GM21526 (cell line): ENCODE data around the gene IP6K2.

Experiments
- ATAC-seq: cut with Tn5 transposase; IDR thresholded peaks from one replicate; pipeline ENCODE4 v1.9.1; 2021; ENCODE audit warnings: moderate library complexity; ENCODE audit not compliant: unreplicated experiment, low FRiP score

IP6K2 gene

GRCh38 chr3:48674505-48674904 lies 42.5 kb downstream of the IP6K2 start:
- no peak for ATAC-seq

DNA sequence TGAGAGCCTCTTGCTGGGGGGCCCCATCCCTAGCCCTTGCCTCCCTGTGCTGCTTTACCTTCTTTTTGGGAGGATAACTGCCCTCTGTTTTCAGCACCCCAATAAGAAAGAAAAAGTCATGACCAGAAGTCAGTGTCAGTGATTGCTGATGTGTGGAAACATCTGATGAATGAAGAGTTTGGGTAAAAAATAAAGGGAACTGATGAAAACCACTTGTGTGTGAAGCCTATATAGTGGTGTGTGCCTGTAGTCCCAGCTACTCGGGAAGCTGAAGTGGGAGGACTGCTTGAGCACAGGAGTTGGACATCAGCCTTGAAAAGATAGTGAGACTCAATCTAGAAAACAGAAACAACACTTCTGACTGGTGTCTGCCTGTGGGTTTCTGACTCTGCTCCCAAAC lies 44.5 kb downstream of the IP6K2 start:
- no peak for ATAC-seq

DNA sequence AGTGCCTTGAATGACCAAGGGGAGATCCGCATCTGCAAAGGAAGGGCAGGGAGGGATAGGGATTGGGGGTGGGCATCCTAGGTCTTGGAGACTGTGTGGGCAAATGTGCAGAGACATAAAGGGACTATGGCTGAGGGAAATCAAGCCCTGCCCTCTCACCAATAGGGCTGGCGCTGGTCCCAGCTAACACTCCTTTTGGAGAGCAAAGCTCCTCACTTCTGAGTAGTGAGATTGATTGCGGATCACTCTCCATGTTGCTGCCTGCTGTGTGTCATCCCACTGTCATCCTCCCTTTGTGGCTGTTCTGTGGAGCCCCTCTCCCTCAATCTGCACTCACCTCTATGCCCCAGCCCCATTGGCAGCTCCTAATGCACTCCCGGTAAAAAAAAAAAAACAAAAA lies 52.1 kb downstream of the IP6K2 start:
- no peak for ATAC-seq

DNA sequence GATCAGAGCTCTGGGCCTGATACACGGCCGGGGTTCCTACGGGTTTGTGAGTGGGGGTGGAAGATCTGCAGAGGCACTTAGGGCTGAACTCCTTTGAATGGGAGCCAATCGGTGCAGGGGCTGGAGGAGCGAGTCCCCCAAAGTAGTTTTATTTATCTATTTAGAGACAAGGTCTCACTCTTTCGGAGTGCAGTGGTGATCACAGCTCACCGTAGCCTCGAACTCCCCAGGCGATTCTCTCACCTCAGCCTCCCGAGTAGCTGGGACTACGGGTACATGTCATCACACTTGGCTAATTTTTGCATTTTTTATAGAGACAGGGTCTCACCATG lies 52.7 kb downstream of the IP6K2 start:
- ATAC-seq = no peak

DNA sequence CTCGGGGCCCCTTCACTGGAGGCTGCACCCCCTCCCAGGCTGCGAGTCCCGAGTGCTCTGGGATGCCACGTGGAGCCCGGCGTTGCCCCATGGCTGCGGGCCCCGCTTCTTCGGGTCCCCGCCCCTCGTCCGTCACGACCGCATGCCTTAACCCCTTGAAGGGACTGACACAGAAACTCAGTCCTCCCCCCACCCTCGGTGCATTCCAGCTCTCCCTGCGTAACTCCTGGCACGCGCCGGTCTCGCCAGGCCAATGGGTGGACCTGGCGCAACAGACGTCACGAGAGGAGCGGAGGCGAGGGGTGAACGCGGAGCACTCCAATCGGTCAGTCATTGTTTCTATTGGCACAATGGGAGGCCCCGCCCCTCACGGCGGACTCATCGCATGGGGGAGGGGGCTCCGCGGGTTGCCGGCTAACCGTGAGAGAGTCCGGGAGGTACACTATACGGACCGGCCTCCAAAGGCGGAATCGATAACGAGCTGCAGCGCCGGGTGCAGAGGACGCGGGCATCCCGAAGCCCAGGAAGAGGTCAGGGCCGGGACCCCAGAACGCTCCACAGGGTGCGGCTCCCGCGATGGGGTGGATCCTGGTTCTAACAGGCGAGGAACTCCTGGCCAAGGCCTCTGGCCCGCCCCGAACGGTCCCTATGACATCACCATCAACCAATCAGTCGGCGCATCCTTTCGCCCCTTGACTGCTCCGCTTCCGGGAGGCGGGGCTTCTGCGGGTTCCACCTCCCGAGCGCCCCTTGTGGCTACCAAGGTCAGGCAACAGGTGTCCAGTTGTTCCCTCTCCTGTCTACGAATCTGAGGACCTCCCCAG lies 53.3 kb downstream of the IP6K2 start:
- ATAC-seq = peak; percentile 72

- no peak for ATAC-seq
Measured at GRCh38 chr3:48662753-48663488, 54.1 kb downstream of the IP6K2 start, which contains the start of gene CELSR3. CELSR3 (minus strand) TSS chr3:48662886; CDS start chr3:48662634, 252 bp downstream.

GRCh38 chr3:48662145-48662752 lies 54.8 kb downstream of the IP6K2 start:
- no peak for ATAC-seq

GRCh38 chr3:48661501-48662144 lies 55.4 kb downstream of the IP6K2 start:
- no peak for ATAC-seq

DNA sequence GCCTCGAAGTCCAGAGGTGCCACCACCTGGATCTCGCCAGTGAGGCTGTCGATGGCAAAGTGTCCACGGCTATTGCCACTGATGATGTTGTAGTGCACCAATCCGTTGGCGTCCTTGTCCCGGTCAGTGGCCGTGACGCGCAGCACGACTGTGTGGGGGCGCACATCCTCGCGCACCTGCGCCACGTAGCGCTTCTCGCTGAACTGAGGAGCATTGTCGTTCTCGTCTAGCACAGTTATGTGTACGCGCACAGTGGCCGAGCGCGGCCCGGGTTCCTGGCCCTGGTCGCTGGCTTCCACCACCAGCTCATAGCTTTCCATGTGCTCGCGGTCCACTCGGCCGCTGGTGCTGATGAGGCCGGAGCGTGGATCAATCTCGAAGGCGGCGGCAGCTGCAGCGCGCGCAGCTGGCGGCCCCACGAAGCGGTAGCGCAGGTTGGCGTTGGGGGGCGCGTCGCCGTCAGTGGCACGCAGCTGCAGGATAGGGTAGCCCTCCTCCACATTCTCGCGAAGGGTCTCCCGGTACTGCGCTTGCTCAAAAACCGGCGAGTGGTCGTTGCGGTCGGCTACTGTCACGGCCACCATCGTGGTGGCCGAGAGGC lies 56.1 kb downstream of the IP6K2 start:
- no peak for ATAC-seq

GRCh38 chr3:48656841-48657281 lies 60.2 kb downstream of the IP6K2 start:
- ATAC-seq = no peak

GRCh38 chr3:48656061-48656840 lies 60.8 kb downstream of the IP6K2 start:
- ATAC-seq = no peak

GRCh38 chr3:48655606-48656005 lies 61.4 kb downstream of the IP6K2 start:
- no peak for ATAC-seq

GRCh38 chr3:48655063-48655462 lies 62.0 kb downstream of the IP6K2 start:
- ATAC-seq = no peak

DNA sequence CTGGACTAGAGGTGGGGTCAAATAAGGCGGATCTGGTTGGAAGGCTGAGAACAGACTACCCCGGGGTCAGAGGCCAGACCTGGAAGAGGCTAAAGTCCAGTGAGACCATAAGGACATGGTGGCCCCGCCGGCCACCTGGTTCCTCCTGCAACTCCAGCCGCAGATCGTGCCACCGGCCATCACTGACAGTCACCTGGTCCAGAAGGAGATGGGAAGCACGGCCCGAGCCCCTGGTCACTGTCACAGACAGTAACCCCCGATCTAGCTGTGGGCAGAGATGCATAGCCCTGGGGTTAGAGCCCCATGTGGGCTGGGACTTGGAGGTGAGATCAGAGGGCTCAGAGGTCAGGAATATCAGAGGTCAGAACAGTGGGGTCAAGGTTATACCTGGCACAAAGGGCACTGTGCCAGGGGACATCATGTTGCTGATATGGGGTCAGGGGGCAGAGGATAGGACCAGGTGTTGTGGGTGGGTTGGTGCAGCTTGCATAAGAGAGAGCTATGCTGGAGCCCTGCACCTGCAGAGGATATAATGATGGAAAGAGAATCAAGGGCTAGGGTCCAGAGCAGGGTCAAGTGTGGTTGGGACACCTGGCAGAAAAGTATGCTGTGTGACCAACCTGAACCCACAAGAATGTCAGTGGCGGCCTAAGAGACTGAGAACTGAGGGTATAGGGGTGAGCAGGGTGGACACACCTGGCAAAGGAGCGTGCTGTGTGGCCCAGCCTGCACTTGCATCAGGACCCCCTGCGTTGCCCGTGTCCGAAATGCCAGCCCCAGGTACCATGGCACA lies 63.9 kb downstream of the IP6K2 start:
- ATAC-seq = no peak

DNA sequence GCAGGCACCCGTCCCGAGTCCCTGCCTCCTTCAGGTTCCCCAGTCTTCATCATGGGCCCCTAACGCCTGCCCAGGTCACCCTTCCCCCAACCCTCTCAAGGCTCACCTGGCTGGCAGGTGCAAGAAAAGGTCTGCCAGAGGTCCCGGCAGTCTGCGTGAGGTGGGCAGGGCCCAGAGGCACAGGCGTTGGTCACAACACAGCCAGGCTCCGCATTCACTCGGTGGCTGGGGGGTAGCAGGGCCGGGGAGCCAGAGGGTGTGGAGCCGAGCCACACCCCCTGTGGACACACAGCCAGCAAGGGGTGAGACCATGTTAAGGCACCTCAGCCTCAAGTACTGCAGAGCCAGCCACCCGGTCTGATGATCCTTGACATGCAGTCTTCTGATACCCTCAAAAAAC lies 65.2 kb downstream of the IP6K2 start:
- ATAC-seq = no peak

GRCh38 chr3:48650723-48651122 lies 66.3 kb downstream of the IP6K2 start:
- ATAC-seq = no peak

GRCh38 chr3:48648188-48648850 lies 68.7 kb downstream of the IP6K2 start:
- no peak for ATAC-seq

- ATAC-seq = no peak
Measured at GRCh38 chr3:48647714-48648113, 69.3 kb downstream of the IP6K2 start.
